Measurements from ENCODE around the gene CACNA2D4.

CACNA2D4 gene

GRCh38 chr12:1815814-1816729 lies 102.4 kb downstream of the CACNA2D4 start:
- DNase-seq (ENCODE audit: low read depth in 2 of 2): no peak

GRCh38 chr12:1815108-1815507 lies 103.3 kb downstream of the CACNA2D4 start:
- DNase-seq (ENCODE audit: low read depth in 2 of 2): no peak

GRCh38 chr12:1814266-1814665 lies 104.2 kb downstream of the CACNA2D4 start:
- no peak for DNase-seq (ENCODE audit: low read depth in 2 of 2)

- no peak for DNase-seq (ENCODE audit: low read depth in 2 of 2)
Measured at GRCh38 chr12:1812650-1813302, 105.7 kb downstream of the CACNA2D4 start.

GRCh38 chr12:1811948-1812291 lies 106.5 kb downstream of the CACNA2D4 start:
- DNase-seq (ENCODE audit: low read depth in 2 of 2): no peak

GRCh38 chr12:1811281-1811947 lies 107.0 kb downstream of the CACNA2D4 start:
- DNase-seq (ENCODE audit: low read depth in 2 of 2): peak in 1 of 2 donors; percentile 28

GRCh38 chr12:1810931-1811280 lies 107.5 kb downstream of the CACNA2D4 start:
- DNase-seq (ENCODE audit: low read depth in 2 of 2): no peak

- no peak for DNase-seq (ENCODE audit: low read depth in 2 of 2)
Measured at GRCh38 chr12:1810201-1810930, 108.1 kb downstream of the CACNA2D4 start.

GRCh38 chr12:1809591-1810190 lies 108.8 kb downstream of the CACNA2D4 start:
- DNase-seq (ENCODE audit: low read depth in 2 of 2): no peak

- DNase-seq (ENCODE audit: low read depth in 2 of 2): no peak
Measured at GRCh38 chr12:1808798-1809480, 109.5 kb downstream of the CACNA2D4 start.

GRCh38 chr12:1808036-1808797 lies 110.2 kb downstream of the CACNA2D4 start:
- no peak for DNase-seq (ENCODE audit: low read depth in 2 of 2)

- no peak for DNase-seq (ENCODE audit: low read depth in 2 of 2)
Measured at GRCh38 chr12:1807087-1807860, 111.2 kb downstream of the CACNA2D4 start.

GRCh38 chr12:1806301-1807086 lies 112.0 kb downstream of the CACNA2D4 start:
- DNase-seq (ENCODE audit: low read depth in 2 of 2): no peak

GRCh38 chr12:1805441-1806081 lies 112.9 kb downstream of the CACNA2D4 start:
- no peak for DNase-seq (ENCODE audit: low read depth in 2 of 2)

- peak; percentile 58 to 69 for DNase-seq (ENCODE audit: low read depth in 2 of 2)
Measured at GRCh38 chr12:1804545-1805332, 113.7 kb downstream of the CACNA2D4 start.

- no peak for DNase-seq (ENCODE audit: low read depth in 2 of 2)
Measured at GRCh38 chr12:1803736-1804135, 114.7 kb downstream of the CACNA2D4 start.

GRCh38 chr12:1801303-1801975 lies 117.0 kb downstream of the CACNA2D4 start:
- DNase-seq (ENCODE audit: low read depth in 2 of 2): no peak
